ENCODE measurements around the gene CLPTM1L. TPM values are rescaled to one million over a fixed set of nuclear protein-coding genes. Genes with fewer than 3 reads are reported as not detected.
"Not testable (repeated sequence)": the region's sequence is repeated elsewhere in the genome, so short reads cannot be mapped to it uniquely, and the experiment has no call there.

CLPTM1L gene
- total RNA-seq, 1 donor from 2014 or later, result 74.8 TPM

- H3K4me1 ChIP-seq, result no peaks in the 10 kb centered on the region
These were observed 17.5 kb upstream of the CLPTM1L start for GRCh38 chr5:1362242-1363015.

GRCh38 chr5:1360861-1361260 is 16.0 kb upstream of the CLPTM1L start:
- H3K4me1 ChIP-seq, result no peaks in the 10 kb centered on the region
- H3K27me3 ChIP-seq, result peaks cover 27% of the 10 kb centered on the region
- no peaks in the 10 kb centered on the region for H3K79me2 ChIP-seq (ENCODE audit: low read depth)
- TF ChIP-seq EZH2 (IDR thresholded peaks at IDR 0.05) (no peak), EZH2phosphoT487 (IDR thresholded peaks at IDR 0.05) (no peak)
- TF ChIP-seq, protein P1, sequence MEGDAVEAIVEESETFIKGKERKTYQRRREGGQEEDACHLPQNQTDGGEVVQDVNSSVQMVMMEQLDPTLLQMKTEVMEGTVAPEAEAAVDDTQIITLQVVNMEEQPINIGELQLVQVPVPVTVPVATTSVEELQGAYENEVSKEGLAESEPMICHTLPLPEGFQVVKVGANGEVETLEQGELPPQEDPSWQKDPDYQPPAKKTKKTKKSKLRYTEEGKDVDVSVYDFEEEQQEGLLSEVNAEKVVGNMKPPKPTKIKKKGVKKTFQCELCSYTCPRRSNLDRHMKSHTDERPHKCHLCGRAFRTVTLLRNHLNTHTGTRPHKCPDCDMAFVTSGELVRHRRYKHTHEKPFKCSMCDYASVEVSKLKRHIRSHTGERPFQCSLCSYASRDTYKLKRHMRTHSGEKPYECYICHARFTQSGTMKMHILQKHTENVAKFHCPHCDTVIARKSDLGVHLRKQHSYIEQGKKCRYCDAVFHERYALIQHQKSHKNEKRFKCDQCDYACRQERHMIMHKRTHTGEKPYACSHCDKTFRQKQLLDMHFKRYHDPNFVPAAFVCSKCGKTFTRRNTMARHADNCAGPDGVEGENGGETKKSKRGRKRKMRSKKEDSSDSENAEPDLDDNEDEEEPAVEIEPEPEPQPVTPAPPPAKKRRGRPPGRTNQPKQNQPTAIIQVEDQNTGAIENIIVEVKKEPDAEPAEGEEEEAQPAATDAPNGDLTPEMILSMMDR (IDR thresholded peaks at IDR 0.05), result no peak
- H3K4me3 ChIP-seq, result no peak overlapping the region
- no peaks in the 10 kb centered on the region for H3F3A ChIP-seq (ENCODE audit: low read depth)
- Mint-ChIP-seq H3K4me3 (no peak overlapping the region), H3K9me3 (no peaks in the 10 kb centered on the region), H3K4me1 (no peaks in the 10 kb centered on the region), H3K27ac (no peak overlapping the region), H3K36me3 (no peaks in the 10 kb centered on the region), H3K27me3 (ENCODE audit: insufficient read depth, low read depth) (peaks cover 20% of the 10 kb centered on the region)
- DNase-seq (ENCODE audit: low spot score), result no peak
- H3K27ac ChIP-seq, result no peak overlapping the region
- no peak overlapping the region for H3K4me2 ChIP-seq
- no peaks in the 10 kb centered on the region for H3K36me3 ChIP-seq
- no peaks in the 10 kb centered on the region for H3K9me3 ChIP-seq (ENCODE audit: low read depth)
- no peak overlapping the region for H3K9ac ChIP-seq
- H2AFZ ChIP-seq (replicated peaks), result no peak overlapping the region
- no peaks in the 10 kb centered on the region for H4K20me1 ChIP-seq (ENCODE audit: low read depth)

More at GRCh38 chr5:1362242-1363015, 17.5 kb upstream of the CLPTM1L start:
- DNase-seq (ENCODE audit: low spot score), result no peak
- H3K36me3 Mint-ChIP-seq, result no peaks in the 10 kb centered on the region
- Histone ChIP-seq H3K4me2 (no peak overlapping the region), H3K27ac (no peak overlapping the region), H3K79me2 (ENCODE audit: low read depth) (no peaks in the 10 kb centered on the region), H3K9me3 (ENCODE audit: low read depth) (no peaks in the 10 kb centered on the region), H3K9ac (no peak overlapping the region), H3K36me3 (no peaks in the 10 kb centered on the region), H3K4me3 (no peak overlapping the region), H4K20me1 (ENCODE audit: low read depth) (no peaks in the 10 kb centered on the region), H3F3A (ENCODE audit: low read depth) (no peaks in the 10 kb centered on the region), H3K27me3 (peaks cover 27% of the 10 kb centered on the region), H2AFZ (replicated peaks) (no peak overlapping the region)
- TF ChIP-seq EZH2 (IDR thresholded peaks at IDR 0.05), result no peak
- TF ChIP-seq EZH2phosphoT487 (IDR thresholded peaks at IDR 0.05), result no peak
- TF ChIP-seq, protein P1 (IDR thresholded peaks at IDR 0.05), result no peak
- peaks cover 16% of the 10 kb centered on the region for H3K27me3 Mint-ChIP-seq (ENCODE audit: insufficient read depth, low read depth)
- H3K9me3 Mint-ChIP-seq, result no peaks in the 10 kb centered on the region
- H3K4me3 Mint-ChIP-seq, result no peak overlapping the region
- no peak overlapping the region for H3K27ac Mint-ChIP-seq
- H3K4me1 Mint-ChIP-seq, result no peaks in the 10 kb centered on the region

DNA sequence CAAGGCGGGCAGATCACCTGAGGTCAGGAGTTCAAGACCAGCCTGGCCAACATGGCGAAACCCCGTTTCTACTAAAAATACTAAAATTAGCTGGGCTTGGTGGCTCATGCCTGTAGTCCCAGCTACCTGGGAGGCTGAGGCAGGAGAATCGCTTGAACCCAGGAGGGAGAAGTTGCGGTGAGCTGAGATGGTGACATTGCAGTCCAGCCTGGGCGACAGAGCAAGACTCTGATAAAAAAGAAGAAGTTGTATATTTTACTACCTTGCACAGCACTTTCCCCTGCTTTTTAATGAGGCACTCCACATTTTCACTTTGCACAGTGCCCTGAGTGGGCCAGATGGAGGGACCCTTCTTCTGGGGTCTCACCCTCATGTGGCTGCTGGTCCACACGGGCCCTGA is 15.5 kb upstream of the CLPTM1L start:
- H3F3A ChIP-seq (ENCODE audit: low read depth); H3K9me3 ChIP-seq (ENCODE audit: low read depth); DNase-seq (ENCODE audit: low spot score); H3K27ac Mint-ChIP-seq; H2AFZ ChIP-seq (replicated peaks); H3K4me3 Mint-ChIP-seq; H3K36me3 Mint-ChIP-seq; H3K4me2 ChIP-seq; H3K9ac ChIP-seq; H3K36me3 ChIP-seq; H3K79me2 ChIP-seq (ENCODE audit: low read depth); H3K4me3 ChIP-seq; H3K4me1 Mint-ChIP-seq; H3K4me1 ChIP-seq; H3K27ac ChIP-seq; H4K20me1 ChIP-seq (ENCODE audit: low read depth); H3K9me3 Mint-ChIP-seq: not testable (repeated sequence)
- peaks cover 20% of the 10 kb centered on the region for H3K27me3 Mint-ChIP-seq (ENCODE audit: insufficient read depth, low read depth)
- peaks cover 25% of the 10 kb centered on the region for H3K27me3 ChIP-seq

DNA sequence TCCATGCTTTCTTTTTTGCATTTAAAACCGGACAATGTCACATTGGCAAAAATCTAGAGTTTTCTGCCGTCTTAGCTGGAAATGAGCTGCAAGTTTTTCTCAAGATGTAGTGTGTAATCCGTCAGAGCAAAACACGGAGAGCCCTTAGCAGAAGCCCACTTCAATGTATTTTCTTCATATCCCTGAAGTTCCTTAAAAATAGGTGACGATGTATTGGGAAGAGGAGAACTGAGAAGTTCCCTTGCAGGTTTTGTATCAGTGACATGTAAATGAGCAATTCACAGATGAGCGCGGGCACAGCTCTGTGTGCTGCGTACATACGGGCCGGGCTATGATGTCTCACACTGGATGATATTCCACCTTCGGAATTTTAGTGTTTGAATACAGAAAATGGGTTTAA is 14.8 kb upstream of the CLPTM1L start:
- Mint-ChIP-seq H3K36me3 (no peaks in the 10 kb centered on the region), H3K4me1 (no peaks in the 10 kb centered on the region), H3K4me3 (no peak overlapping the region), H3K27ac (no peak overlapping the region), H3K27me3 (ENCODE audit: insufficient read depth, low read depth) (peaks cover 20% of the 10 kb centered on the region), H3K9me3 (no peaks in the 10 kb centered on the region)
- Histone ChIP-seq H3K27me3 (peaks cover 18% of the 10 kb centered on the region), H3F3A (ENCODE audit: low read depth) (no peaks in the 10 kb centered on the region), H2AFZ (replicated peaks) (no peak overlapping the region), H3K4me3 (no peak overlapping the region), H3K4me1 (no peaks in the 10 kb centered on the region), H3K9ac (no peak overlapping the region), H3K36me3 (no peaks in the 10 kb centered on the region), H3K27ac (no peak overlapping the region), H3K9me3 (ENCODE audit: low read depth) (no peaks in the 10 kb centered on the region), H3K79me2 (ENCODE audit: low read depth) (no peaks in the 10 kb centered on the region), H4K20me1 (ENCODE audit: low read depth) (no peaks in the 10 kb centered on the region), H3K4me2 (no peak overlapping the region)
- TF ChIP-seq EZH2 (IDR thresholded peaks at IDR 0.05), result no peak
- no peak for TF ChIP-seq EZH2phosphoT487 (IDR thresholded peaks at IDR 0.05)
- TF ChIP-seq, protein P1 (IDR thresholded peaks at IDR 0.05), result no peak
- DNase-seq (ENCODE audit: low spot score), result no peak

Data from neural progenitor cell (in vitro differentiated cells).